Measurements from ENCODE around the gene MTHFR. TPM values are rescaled to one million over a fixed set of nuclear protein-coding genes. Genes with fewer than 3 reads are reported as not detected.

The MTHFR gene
- total RNA-seq, 1 donor, result 32.6 TPM

DNA sequence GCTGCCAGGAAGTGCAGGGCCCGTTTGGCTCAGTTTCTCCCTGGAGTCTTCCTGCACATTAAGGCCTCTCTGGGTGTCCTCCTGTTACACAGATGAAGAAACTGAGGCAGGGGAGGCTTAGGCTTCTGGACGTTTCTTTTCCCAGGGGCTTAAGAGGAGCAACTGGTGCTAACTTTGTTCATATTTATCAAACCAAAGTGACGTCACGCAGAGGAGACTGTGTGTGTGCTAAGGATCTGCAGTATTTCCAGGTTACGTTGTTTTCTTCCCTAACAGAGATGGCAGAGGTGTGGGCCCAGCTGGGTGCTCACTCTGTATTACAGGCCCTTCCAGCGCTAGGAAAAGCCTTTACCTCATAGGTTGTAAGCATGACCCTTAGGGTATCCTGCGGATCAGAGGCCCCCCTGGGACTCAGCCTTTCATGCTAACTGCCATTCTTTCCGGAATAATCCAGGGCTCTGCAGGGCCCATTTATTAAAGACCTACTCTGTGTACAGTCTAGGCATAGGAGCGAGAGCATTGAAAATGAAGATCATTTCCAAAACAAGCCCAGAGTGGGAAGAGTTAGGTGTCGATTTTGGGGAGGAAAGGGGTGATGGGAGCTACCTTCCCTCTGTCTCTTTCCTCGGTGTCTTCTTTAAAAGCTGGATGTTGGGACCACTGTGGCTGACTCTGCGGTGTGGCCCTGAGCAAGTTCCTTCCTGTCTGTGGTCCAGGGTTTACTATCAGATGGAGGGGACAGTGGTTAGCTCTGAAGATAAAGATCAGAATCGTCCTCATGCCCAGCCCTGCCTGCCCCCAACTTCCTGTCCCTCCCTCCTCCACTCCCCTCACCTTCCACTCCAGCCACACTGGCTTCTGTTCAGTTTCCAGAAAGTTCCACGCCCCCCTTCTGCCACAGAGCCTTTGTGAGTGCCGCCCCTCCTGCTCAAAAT lies 65.2 kb downstream of the MTHFR start:
- H2AFZ ChIP-seq (ENCODE audit: low read length), result no peak overlapping the region

DNA sequence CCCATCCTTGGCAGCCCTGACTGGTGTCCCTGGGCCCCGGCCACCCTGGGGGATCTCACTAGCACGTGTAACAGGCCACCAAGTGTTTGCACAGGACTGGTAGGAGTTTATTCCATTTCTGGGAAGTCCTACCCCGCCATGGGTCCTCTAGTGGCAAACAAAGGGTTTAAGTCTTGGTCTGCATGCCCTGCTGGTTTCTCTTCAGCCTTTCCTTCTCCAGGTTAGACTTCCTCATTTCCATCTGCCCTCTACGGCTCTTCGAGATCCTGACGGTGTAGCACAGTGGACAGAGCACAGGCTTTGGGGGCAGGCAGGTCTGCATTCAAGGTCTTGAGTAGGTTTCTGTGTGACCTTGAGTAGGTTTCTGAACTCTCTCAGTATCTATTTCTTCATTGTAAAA lies 67.0 kb downstream of the MTHFR start:
- H3K9me3 ChIP-seq (ENCODE audit: low read depth, low read length), result no peaks in the 10 kb centered on the region
- H3K4me3 ChIP-seq (ENCODE audit: insufficient read depth, low read length), result no peak overlapping the region
- H3K4me2 ChIP-seq (ENCODE audit: insufficient read depth, low read length), result no peak overlapping the region
- TF ChIP-seq, protein P1, sequence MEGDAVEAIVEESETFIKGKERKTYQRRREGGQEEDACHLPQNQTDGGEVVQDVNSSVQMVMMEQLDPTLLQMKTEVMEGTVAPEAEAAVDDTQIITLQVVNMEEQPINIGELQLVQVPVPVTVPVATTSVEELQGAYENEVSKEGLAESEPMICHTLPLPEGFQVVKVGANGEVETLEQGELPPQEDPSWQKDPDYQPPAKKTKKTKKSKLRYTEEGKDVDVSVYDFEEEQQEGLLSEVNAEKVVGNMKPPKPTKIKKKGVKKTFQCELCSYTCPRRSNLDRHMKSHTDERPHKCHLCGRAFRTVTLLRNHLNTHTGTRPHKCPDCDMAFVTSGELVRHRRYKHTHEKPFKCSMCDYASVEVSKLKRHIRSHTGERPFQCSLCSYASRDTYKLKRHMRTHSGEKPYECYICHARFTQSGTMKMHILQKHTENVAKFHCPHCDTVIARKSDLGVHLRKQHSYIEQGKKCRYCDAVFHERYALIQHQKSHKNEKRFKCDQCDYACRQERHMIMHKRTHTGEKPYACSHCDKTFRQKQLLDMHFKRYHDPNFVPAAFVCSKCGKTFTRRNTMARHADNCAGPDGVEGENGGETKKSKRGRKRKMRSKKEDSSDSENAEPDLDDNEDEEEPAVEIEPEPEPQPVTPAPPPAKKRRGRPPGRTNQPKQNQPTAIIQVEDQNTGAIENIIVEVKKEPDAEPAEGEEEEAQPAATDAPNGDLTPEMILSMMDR (IDR thresholded peaks at IDR 0.05; ENCODE audit: extremely low read depth, low read depth, low read length), result no peak
- no peaks in the 10 kb centered on the region for H3K36me3 ChIP-seq (ENCODE audit: insufficient read depth, low read length)
- peaks cover 17% of the 10 kb centered on the region for H3K79me2 ChIP-seq (ENCODE audit: insufficient read depth, low read length)
- no peak overlapping the region for H3K27ac ChIP-seq (ENCODE audit: low read depth, low read length)
- peaks cover 7% of the 10 kb centered on the region for H3K4me1 ChIP-seq (ENCODE audit: insufficient read depth, low read length)
- peaks cover 30% of the 10 kb centered on the region for H4K20me1 ChIP-seq (ENCODE audit: insufficient read depth, low read length)
- no peaks in the 10 kb centered on the region for H3K27me3 ChIP-seq (ENCODE audit: insufficient read depth, low read length)
- no peak overlapping the region for H2AFZ ChIP-seq (ENCODE audit: low read length)
- DNase-seq (ENCODE audit: insufficient read length, low spot score, missing footprints), result peak; percentile 37

More for the DNA sequence above, 65.2 kb downstream of the MTHFR start:
- Histone ChIP-seq H3K9me3 (ENCODE audit: low read depth, low read length) (no peaks in the 10 kb centered on the region), H3K4me1 (ENCODE audit: insufficient read depth, low read length) (peaks cover 7% of the 10 kb centered on the region), H3K27me3 (ENCODE audit: insufficient read depth, low read length) (no peaks in the 10 kb centered on the region), H3K4me2 (ENCODE audit: insufficient read depth, low read length) (no peak overlapping the region), H3K79me2 (ENCODE audit: insufficient read depth, low read length) (peaks cover 17% of the 10 kb centered on the region), H3K27ac (ENCODE audit: low read depth, low read length) (no peak overlapping the region), H3K4me3 (ENCODE audit: insufficient read depth, low read length) (no peak overlapping the region), H4K20me1 (ENCODE audit: insufficient read depth, low read length) (peaks cover 33% of the 10 kb centered on the region), H3K36me3 (ENCODE audit: insufficient read depth, low read length) (no peaks in the 10 kb centered on the region)
- DNase-seq (ENCODE audit: insufficient read length, low spot score, missing footprints), result no peak
- TF ChIP-seq, protein P1 (IDR thresholded peaks at IDR 0.05; ENCODE audit: extremely low read depth, low read depth, low read length), result no peak

DNA sequence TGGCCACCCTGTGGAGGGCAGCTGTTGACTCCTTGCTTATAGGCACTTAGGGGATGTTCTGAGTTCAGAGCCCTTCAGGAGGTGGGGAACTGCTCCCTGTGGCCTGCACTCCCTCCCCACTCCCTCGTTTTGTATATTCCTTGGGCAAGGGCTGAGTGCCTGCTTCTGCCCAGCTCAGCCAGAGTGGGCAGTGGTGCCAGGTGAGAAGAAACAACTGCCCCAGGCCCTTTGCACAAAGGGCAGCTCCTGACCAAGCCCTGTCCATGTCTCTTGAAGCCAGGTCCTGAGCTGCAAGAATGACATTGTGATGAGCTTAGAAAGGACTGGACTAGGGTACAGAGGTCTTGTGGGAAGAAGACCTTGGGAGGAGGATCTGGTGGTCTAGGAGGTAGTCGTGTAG lies 67.7 kb downstream of the MTHFR start:
- Histone ChIP-seq H3K4me1 (ENCODE audit: insufficient read depth, low read length) (peaks cover 7% of the 10 kb centered on the region), H4K20me1 (ENCODE audit: insufficient read depth, low read length) (peaks cover 30% of the 10 kb centered on the region), H3K79me2 (ENCODE audit: insufficient read depth, low read length) (peaks cover 17% of the 10 kb centered on the region), H3K36me3 (ENCODE audit: insufficient read depth, low read length) (no peaks in the 10 kb centered on the region), H3K4me3 (ENCODE audit: insufficient read depth, low read length) (no peak overlapping the region), H3K27me3 (ENCODE audit: insufficient read depth, low read length) (no peaks in the 10 kb centered on the region), H3K27ac (ENCODE audit: low read depth, low read length) (no peak overlapping the region), H2AFZ (ENCODE audit: low read length) (no peak overlapping the region), H3K4me2 (ENCODE audit: insufficient read depth, low read length) (no peak overlapping the region), H3K9me3 (ENCODE audit: low read depth, low read length) (no peaks in the 10 kb centered on the region)
- TF ChIP-seq, protein P1 (IDR thresholded peaks at IDR 0.05; ENCODE audit: extremely low read depth, low read depth, low read length), result no peak
- peak; percentile 27 for DNase-seq (ENCODE audit: insufficient read length, low spot score, missing footprints)
